DND-41 (cell line): ENCODE measurements around the gene ABHD15.

Experiments
- ATAC-seq: fragments of 200-7000 bp; cut with Tn5 transposase; 3 replicates; pipeline ENCODE4 v1.9.1; 2021; ENCODE audit warnings: low read depth; ENCODE audit not compliant: insufficient read depth
- DNase-seq: peaks from one replicate; pipeline ENCODE4 v3.0.0-alpha.2; 2020
- H2AFZ ChIP-seq: 2 replicates; pipeline ENCODE4 v1.6.0; 2012; ENCODE audit warnings: low read depth, low read length
- H3K27ac ChIP-seq: 2 replicates; pipeline ENCODE4 v1.5.1; 2012; ENCODE audit warnings: low read length, inconsistent platforms
- H3K27me3 ChIP-seq: fragments of 200-600 bp; sonication (generic); 2 replicates; pipeline ENCODE4 v1.6.0; 2012; ENCODE audit warnings: low read length, mild to moderate bottlenecking, inconsistent platforms; ENCODE audit not compliant: insufficient read depth, poor library complexity
- H3K36me3 ChIP-seq: 2 replicates; pipeline ENCODE4 v1.5.1; 2012; ENCODE audit warnings: low read length, inconsistent platforms; ENCODE audit not compliant: insufficient read depth
- H3K4me1 ChIP-seq: 2 replicates; pipeline ENCODE4 v1.5.1; 2012; ENCODE audit warnings: mild to moderate bottlenecking, low read length; ENCODE audit not compliant: insufficient read depth
- H3K4me2 ChIP-seq: 2 replicates; pipeline ENCODE4 v1.6.0; 2012; ENCODE audit warnings: mild to moderate bottlenecking, moderate library complexity, low read length, inconsistent platforms; ENCODE audit not compliant: insufficient read depth
- H3K4me3 ChIP-seq, 2 experiments: fragments of 200-600 bp in 1 of 2; shearing (Covaris generic) in 1 of 2; 2 replicates each; pipeline ENCODE4 v1.5.1; 2012 to 2016; ENCODE audit warnings: inconsistent platforms in 2 of 2, low read length in 2 of 2, mild to moderate bottlenecking in 2 of 2, low read depth in 1 of 2, moderate library complexity in 1 of 2
- H3K79me2 ChIP-seq: 2 replicates; pipeline ENCODE4 v1.6.0; 2012; ENCODE audit warnings: low read length, inconsistent platforms; ENCODE audit not compliant: insufficient read depth
- H3K9ac ChIP-seq: 2 replicates; pipeline ENCODE4 v1.6.0; 2012; ENCODE audit warnings: low read depth, mild to moderate bottlenecking, inconsistent platforms, low read length, moderate library complexity
- H3K9me3 ChIP-seq: 2 replicates; pipeline ENCODE4 v1.5.1; 2012; ENCODE audit warnings: low read length, moderate library complexity, mild to moderate bottlenecking, inconsistent platforms; ENCODE audit not compliant: insufficient read depth, severe bottlenecking
- H4K20me1 ChIP-seq: 2 replicates; pipeline ENCODE4 v1.6.0; 2012; ENCODE audit warnings: low read length; ENCODE audit not compliant: insufficient read depth
- EZH2 ChIP-seq: IDR thresholded peaks from 3 replicates; pipeline ENCODE4 v1.6.1; 2012; ENCODE audit warnings: borderline replicate concordance, low read depth, mild to moderate bottlenecking, moderate library complexity, low read length, inconsistent platforms; ENCODE audit not compliant: severe bottlenecking
- TF ChIP-seq, protein P1 (sequence below): IDR thresholded peaks from 2 replicates; pipeline ENCODE4 v1.5.1; 2012; ENCODE audit warnings: borderline replicate concordance, low read length, moderate library complexity, mild to moderate bottlenecking; ENCODE audit not compliant: poor library complexity, severe bottlenecking; ENCODE audit errors: extremely low read depth

ABHD15 gene

DNA sequence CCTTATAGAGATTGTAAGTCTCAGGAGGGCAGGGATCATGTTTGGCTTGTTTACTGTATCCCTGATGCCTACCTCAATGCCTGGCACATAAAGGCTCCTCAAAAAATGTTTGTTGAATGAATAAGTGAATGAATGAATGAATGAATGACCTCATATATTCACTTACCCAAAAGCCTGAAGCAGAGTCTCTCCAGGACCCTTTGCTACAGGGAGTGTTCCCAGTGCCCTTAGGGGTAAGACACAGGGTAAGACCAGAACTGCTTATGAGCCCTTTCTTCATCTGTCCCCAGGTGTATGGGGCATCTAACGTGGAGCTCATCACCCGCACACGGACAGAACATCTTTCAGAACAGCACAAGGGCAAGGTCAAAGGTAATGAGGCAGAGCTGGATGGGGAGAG is 43.6 kb upstream of the ABHD15 start:
- ATAC-seq (no peak), DNase-seq (no peak)
- Histone ChIP-seq H3K9ac (no peak overlapping the region), H3K27me3 (no peaks in the 10 kb centered on the region), H3K27ac (no peak overlapping the region), H3K79me2 (no peaks in the 10 kb centered on the region), H3K4me1 (peaks cover 4% of the 10 kb centered on the region), H3K4me2 (no peak overlapping the region), H3K4me3 (no peak overlapping the region), H3K9me3 (no peaks in the 10 kb centered on the region), H2AFZ (no peak overlapping the region), H4K20me1 (peaks cover 21% of the 10 kb centered on the region), H3K36me3 (peaks cover 10% of the 10 kb centered on the region)
- no peak for TF ChIP-seq EZH2

GRCh38 chr17:29608986-29609385 is 42.1 kb upstream of the ABHD15 start:
- Histone ChIP-seq H4K20me1 (peaks cover 18% of the 10 kb centered on the region), H2AFZ (no peak overlapping the region), H3K9ac (no peak overlapping the region), H3K36me3 (peaks cover 10% of the 10 kb centered on the region), H3K4me3 (no peak overlapping the region), H3K27ac (no peak overlapping the region), H3K4me1 (no peaks in the 10 kb centered on the region), H3K9me3 (no peaks in the 10 kb centered on the region), H3K27me3 (no peaks in the 10 kb centered on the region), H3K4me2 (no peak overlapping the region), H3K79me2 (no peaks in the 10 kb centered on the region)
- DNase-seq (no peak), ATAC-seq (no peak)
- TF ChIP-seq, protein P1, sequence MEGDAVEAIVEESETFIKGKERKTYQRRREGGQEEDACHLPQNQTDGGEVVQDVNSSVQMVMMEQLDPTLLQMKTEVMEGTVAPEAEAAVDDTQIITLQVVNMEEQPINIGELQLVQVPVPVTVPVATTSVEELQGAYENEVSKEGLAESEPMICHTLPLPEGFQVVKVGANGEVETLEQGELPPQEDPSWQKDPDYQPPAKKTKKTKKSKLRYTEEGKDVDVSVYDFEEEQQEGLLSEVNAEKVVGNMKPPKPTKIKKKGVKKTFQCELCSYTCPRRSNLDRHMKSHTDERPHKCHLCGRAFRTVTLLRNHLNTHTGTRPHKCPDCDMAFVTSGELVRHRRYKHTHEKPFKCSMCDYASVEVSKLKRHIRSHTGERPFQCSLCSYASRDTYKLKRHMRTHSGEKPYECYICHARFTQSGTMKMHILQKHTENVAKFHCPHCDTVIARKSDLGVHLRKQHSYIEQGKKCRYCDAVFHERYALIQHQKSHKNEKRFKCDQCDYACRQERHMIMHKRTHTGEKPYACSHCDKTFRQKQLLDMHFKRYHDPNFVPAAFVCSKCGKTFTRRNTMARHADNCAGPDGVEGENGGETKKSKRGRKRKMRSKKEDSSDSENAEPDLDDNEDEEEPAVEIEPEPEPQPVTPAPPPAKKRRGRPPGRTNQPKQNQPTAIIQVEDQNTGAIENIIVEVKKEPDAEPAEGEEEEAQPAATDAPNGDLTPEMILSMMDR = no peak

DNA sequence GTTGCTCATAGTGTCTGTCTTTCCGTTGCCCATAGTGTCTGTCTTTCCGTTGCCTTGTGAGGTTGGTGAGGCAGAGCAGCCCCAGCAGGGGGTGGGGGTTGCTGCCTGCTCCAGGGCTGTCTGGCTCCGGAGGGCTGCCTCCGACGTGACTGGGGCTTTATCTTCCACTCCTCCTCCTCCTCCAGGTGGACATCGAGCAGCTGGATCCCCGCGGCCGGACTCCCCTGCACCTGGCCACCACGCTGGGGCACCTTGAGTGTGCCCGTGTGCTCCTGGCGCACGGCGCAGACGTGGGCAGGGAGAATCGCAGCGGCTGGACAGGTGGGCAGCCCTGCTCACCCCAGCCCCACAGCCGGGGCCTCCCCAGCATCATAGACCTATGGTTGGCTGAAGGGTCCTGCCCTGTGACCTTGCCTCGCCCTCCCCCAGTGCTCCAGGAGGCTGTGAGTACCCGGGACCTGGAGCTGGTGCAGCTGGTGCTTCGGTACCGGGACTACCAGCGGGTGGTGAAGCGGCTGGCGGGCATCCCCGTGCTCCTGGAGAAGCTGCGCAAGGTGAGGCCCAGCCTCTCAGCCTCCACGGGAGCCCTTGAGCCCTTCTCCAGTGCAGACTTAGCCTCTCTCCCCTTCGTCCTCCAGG is 40.8 kb upstream of the ABHD15 start:
- Histone ChIP-seq H3K27me3 (no peaks in the 10 kb centered on the region), H3K36me3 (peaks cover 6% of the 10 kb centered on the region), H3K9me3 (no peaks in the 10 kb centered on the region), H3K4me1 (no peaks in the 10 kb centered on the region), H4K20me1 (peaks cover 18% of the 10 kb centered on the region), H3K9ac (no peak overlapping the region), H3K4me2 (no peak overlapping the region), H3K79me2 (no peaks in the 10 kb centered on the region), H3K27ac (no peak overlapping the region), H2AFZ (no peak overlapping the region), H3K4me3 (no peak overlapping the region)
- ATAC-seq = no peak
- no peak for TF ChIP-seq EZH2
- TF ChIP-seq, protein P1 = no peak
- DNase-seq = no peak

DNA sequence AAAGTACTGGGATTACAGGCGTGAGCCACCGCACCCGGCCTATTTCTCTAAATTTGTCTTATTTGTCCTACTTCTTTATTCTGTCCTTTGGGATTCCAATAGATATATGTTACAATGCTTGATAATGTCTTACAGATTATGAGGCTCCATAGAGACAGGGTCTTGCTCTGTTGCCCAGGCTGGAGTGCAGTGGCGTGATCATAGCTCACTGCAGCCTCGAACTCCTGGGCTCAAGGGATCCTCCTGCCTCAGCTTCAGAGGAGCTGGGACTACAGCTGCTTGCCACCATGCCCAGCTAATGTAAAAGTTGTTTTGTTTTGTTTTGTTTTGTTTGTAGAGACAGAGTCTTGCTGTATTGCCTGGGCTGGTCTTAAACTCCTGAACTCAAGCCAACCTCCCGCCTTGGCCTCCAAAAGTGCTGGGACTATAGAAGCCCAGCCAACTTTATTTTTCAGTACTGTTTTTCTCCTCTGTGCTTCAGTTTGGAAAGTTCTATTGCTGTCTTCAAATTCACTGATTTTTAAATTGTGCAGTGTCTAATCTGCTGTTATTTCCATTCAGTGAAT is 36.4 kb upstream of the ABHD15 start:
- Histone ChIP-seq H3K4me3 (no peak overlapping the region), H3K36me3 (no peaks in the 10 kb centered on the region), H3K27me3 (no peaks in the 10 kb centered on the region), H3K9me3 (no peaks in the 10 kb centered on the region), H3K9ac (no peak overlapping the region), H3K79me2 (no peaks in the 10 kb centered on the region), H3K4me2 (no peak overlapping the region), H2AFZ (no peak overlapping the region), H3K27ac (no peak overlapping the region), H3K4me1 (no peaks in the 10 kb centered on the region), H4K20me1 (peaks cover 13% of the 10 kb centered on the region)
- ATAC-seq = no peak
- no peak for DNase-seq
- TF ChIP-seq, protein P1 = no peak
- TF ChIP-seq EZH2 = no peak
